WTC11 (cell line): ENCODE measurements around the gene METRNL. TPM values are rescaled to one million over a fixed set of nuclear protein-coding genes. Genes with fewer than 3 reads are reported as not detected.

Source experiments
- ATAC-seq: fragments of 200-7000 bp; cut with Tn5 transposase; 2 replicates; pipeline ENCODE4 v1.10.0; 2021; ENCODE audit warnings: mild to moderate bottlenecking, moderate library complexity
- CTCF ChIA-PET: fragments of 300-600 bp; sonication (Branson Sonifier 250); formaldehyde crosslinking; loops from one replicate; lab custom pipeline; 2021; ENCODE audit warnings: antibody characterized with exemption; lab: Charles Lee
- POLR2A ChIA-PET: fragments of 350-600 bp; sonication (Branson Sonifier 250); formaldehyde crosslinking; loops from one replicate; lab custom pipeline; 2021; ENCODE audit warnings: antibody characterized with exemption; lab: Charles Lee
- DNase-seq: peaks from one replicate; pipeline ENCODE4 v3.0.0; 2021; ENCODE audit warnings: low spot score
- H3K27ac Mint-ChIP-seq: 2 replicates; pipeline ENCODE4 v1.8.0; 2021; ENCODE audit warnings: mixed read lengths
- H3K27me3 Mint-ChIP-seq: 2 replicates; pipeline ENCODE4 v1.8.0; 2021; ENCODE audit warnings: low read depth, mild to moderate bottlenecking, moderate library complexity, mixed read lengths
- H3K36me3 Mint-ChIP-seq: 2 replicates; pipeline ENCODE4 v1.8.0; 2021; ENCODE audit warnings: mixed read lengths
- H3K4me1 Mint-ChIP-seq: 2 replicates; pipeline ENCODE4 v1.8.0; 2022; ENCODE audit warnings: mixed read lengths
- H3K4me3 Mint-ChIP-seq: 2 replicates; pipeline ENCODE4 v1.8.0; 2021; ENCODE audit warnings: mild to moderate bottlenecking, moderate library complexity, mixed read lengths
- H3K9me3 Mint-ChIP-seq: 2 replicates; pipeline ENCODE4 v1.8.0; 2021; ENCODE audit warnings: mixed read lengths
- CREM ChIP-seq: sonication (generic); formaldehyde crosslinking; IDR thresholded peaks from 2 replicates; pipeline ENCODE4 v1.8.1; 2022; ENCODE audit warnings: mild to moderate bottlenecking, missing genetic modification reagents, moderate library complexity
- ETV6 ChIP-seq: sonication (generic); formaldehyde crosslinking; IDR thresholded peaks from 2 replicates; pipeline ENCODE4 v1.8.1; 2022; ENCODE audit warnings: mild to moderate bottlenecking, missing genetic modification reagents
- FOXP1 ChIP-seq: sonication (generic); formaldehyde crosslinking; IDR thresholded peaks from 2 replicates; pipeline ENCODE4 v1.8.0; 2022; ENCODE audit warnings: missing genetic modification reagents, mild to moderate bottlenecking, moderate library complexity, borderline replicate concordance
- FOXP4 ChIP-seq: sonication (generic); formaldehyde crosslinking; IDR thresholded peaks from 2 replicates; pipeline ENCODE4 v1.8.0; 2022; ENCODE audit warnings: mild to moderate bottlenecking, missing genetic modification reagents
- IRF2 ChIP-seq: sonication (generic); formaldehyde crosslinking; IDR thresholded peaks from 2 replicates; pipeline ENCODE4 v1.8.0; 2022; ENCODE audit warnings: low read depth, missing genetic modification reagents, borderline replicate concordance
- JUN ChIP-seq: sonication (generic); formaldehyde crosslinking; IDR thresholded peaks from 2 replicates; pipeline ENCODE4 v1.8.0; 2023; ENCODE audit warnings: mild to moderate bottlenecking, missing genetic modification reagents
- KAT7 ChIP-seq: sonication (generic); formaldehyde crosslinking; IDR thresholded peaks from 2 replicates; pipeline ENCODE4 v1.8.1; 2023; ENCODE audit warnings: missing genetic modification reagents, mild to moderate bottlenecking, borderline replicate concordance
- MXD4 ChIP-seq: fragments of 250-450 bp; sonication (Bioruptor Pico); IDR thresholded peaks from 2 replicates; pipeline ENCODE4 v1.8.0; 2021; ENCODE audit warnings: mild to moderate bottlenecking, moderate library complexity, borderline replicate concordance
- NFATC4 ChIP-seq: fragments of 250-450 bp; sonication (Bioruptor Pico); IDR thresholded peaks from 2 replicates; pipeline ENCODE4 v1.9.0; 2021; ENCODE audit warnings: mild to moderate bottlenecking
- NFE2L1 ChIP-seq: sonication (generic); formaldehyde crosslinking; IDR thresholded peaks from 2 replicates; pipeline ENCODE4 v1.8.1; 2023; ENCODE audit warnings: missing genetic modification reagents
- NR2C2 ChIP-seq: sonication (generic); formaldehyde crosslinking; IDR thresholded peaks from 2 replicates; pipeline ENCODE4 v1.8.0; 2022; ENCODE audit warnings: mild to moderate bottlenecking, missing genetic modification reagents
- SP1 ChIP-seq: sonication (generic); formaldehyde crosslinking; conservative IDR thresholded peaks from 2 replicates; pipeline ENCODE4 v1.8.1; 2022; ENCODE audit warnings: missing genetic modification reagents
- TEAD4 ChIP-seq: sonication (generic); formaldehyde crosslinking; IDR thresholded peaks from 2 replicates; pipeline ENCODE4 v1.8.0; 2022; ENCODE audit warnings: mild to moderate bottlenecking, missing genetic modification reagents
- ZNF121 ChIP-seq: sonication (generic); formaldehyde crosslinking; IDR thresholded peaks from 2 replicates; pipeline ENCODE4 v1.8.0; 2023; ENCODE audit warnings: missing genetic modification reagents
- ZNF219 ChIP-seq: sonication (generic); formaldehyde crosslinking; IDR thresholded peaks from 2 replicates; pipeline ENCODE4 v1.8.0; 2023; ENCODE audit warnings: missing genetic modification reagents, mild to moderate bottlenecking, borderline replicate concordance
- total RNA-seq: library from RNA; stranded (reverse); gene quantifications from 3 replicates; pipeline ENCODE4 v1.2.3, GENCODE V29; 2021
- TF ChIP-seq, protein P1 (sequence below): sonication (generic); formaldehyde crosslinking; IDR thresholded peaks from 2 replicates; pipeline ENCODE4 v1.8.1; 2023; ENCODE audit warnings: mild to moderate bottlenecking, missing genetic modification reagents
- TF ChIP-seq, protein P2 (sequence below): sonication (generic); formaldehyde crosslinking; IDR thresholded peaks from 2 replicates; pipeline ENCODE4 v1.8.1; 2022; ENCODE audit warnings: mild to moderate bottlenecking, missing genetic modification reagents, moderate library complexity, borderline replicate concordance
- TF ChIP-seq, protein P3 (sequence below): sonication (generic); formaldehyde crosslinking; IDR thresholded peaks from 2 replicates; pipeline ENCODE4 v1.8.1; 2023; ENCODE audit warnings: mild to moderate bottlenecking, missing genetic modification reagents, moderate library complexity
- TF ChIP-seq, protein P4 (sequence below): fragments of 250-450 bp; sonication (Bioruptor Pico); IDR thresholded peaks from 2 replicates; pipeline ENCODE4 v1.8.0; 2021; ENCODE audit warnings: mild to moderate bottlenecking

Gene METRNL
- total RNA-seq, 1 experiment from 2014 or later, result 27.7 TPM

GRCh38 chr17:83095016-83095415, 15.6 kb downstream of the METRNL start (continued):
- TF ChIP-seq, protein P1, sequence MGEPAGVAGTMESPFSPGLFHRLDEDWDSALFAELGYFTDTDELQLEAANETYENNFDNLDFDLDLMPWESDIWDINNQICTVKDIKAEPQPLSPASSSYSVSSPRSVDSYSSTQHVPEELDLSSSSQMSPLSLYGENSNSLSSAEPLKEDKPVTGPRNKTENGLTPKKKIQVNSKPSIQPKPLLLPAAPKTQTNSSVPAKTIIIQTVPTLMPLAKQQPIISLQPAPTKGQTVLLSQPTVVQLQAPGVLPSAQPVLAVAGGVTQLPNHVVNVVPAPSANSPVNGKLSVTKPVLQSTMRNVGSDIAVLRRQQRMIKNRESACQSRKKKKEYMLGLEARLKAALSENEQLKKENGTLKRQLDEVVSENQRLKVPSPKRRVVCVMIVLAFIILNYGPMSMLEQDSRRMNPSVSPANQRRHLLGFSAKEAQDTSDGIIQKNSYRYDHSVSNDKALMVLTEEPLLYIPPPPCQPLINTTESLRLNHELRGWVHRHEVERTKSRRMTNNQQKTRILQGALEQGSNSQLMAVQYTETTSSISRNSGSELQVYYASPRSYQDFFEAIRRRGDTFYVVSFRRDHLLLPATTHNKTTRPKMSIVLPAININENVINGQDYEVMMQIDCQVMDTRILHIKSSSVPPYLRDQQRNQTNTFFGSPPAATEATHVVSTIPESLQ (CRISPR knock-in tag), result no peak
- TF ChIP-seq KAT7 (CRISPR knock-in tag) (no peak), CREM (no peak), TEAD4 (CRISPR knock-in tag) (no peak)

DNA sequence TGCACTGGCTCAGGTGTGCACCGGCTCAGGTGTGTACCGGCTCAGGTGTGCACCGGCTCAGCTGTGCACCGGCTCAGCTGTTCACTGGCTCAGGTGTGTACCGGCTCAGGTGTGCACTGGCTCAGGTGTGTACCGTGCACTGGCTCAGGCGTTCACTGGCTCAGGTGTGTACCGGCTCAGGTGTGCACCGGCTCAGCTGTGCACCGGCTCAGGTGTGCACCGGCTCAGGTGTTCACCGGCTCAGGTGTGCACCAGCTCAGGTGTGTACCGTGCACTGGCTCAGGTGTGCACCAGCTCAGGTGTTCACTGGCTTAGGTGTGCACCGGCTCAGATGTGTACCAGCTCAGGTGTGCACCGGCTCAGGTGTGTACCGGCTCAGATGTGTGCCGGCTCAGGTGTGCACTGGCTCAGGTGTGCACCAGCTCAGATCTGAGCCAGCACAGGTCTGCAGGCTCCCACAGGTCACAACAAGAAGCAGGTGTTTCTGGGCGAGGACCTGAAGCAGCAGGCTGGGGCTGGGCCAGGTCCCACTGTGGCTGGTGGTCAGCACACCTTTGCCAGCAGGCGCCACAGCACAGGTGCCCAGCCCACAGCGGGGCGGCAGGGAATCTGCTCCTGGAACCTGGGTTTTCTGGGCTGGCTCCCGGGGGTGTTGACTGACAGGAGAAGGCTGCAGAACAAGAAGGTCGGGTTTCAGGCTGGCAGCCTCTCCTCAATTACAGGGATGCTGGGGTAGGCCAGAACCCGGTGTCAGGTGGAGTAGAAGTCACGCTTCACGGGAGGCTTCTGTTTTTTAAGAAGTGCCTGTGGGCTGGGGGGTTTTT, 17.2 kb downstream of the METRNL start:
- Mint-ChIP-seq H3K36me3 (peaks cover 6% of the 10 kb centered on the region), H3K4me1 (peaks cover 18% of the 10 kb centered on the region), H3K9me3 (no peaks in the 10 kb centered on the region), H3K27ac (0 out of 2 replicates have a peak overlapping the region, but pooled peaks have one; percentile 49), H3K27me3 (no peaks in the 10 kb centered on the region), H3K4me3 (no peak overlapping the region)
- CTCF ChIA-PET, result no interaction called here
- POLR2A ChIA-PET, result no interaction called here
- ATAC-seq, result no peak
- DNase-seq, result no peak
- TF ChIP-seq, protein P2, sequence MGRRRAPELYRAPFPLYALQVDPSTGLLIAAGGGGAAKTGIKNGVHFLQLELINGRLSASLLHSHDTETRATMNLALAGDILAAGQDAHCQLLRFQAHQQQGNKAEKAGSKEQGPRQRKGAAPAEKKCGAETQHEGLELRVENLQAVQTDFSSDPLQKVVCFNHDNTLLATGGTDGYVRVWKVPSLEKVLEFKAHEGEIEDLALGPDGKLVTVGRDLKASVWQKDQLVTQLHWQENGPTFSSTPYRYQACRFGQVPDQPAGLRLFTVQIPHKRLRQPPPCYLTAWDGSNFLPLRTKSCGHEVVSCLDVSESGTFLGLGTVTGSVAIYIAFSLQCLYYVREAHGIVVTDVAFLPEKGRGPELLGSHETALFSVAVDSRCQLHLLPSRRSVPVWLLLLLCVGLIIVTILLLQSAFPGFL (CRISPR knock-in tag), result no peak
- TF ChIP-seq ZNF121 (CRISPR knock-in tag), result no peak
- TF ChIP-seq NR2C2 (CRISPR knock-in tag), result no peak

GRCh38 chr17:83097831-83098230, 18.4 kb downstream of the METRNL start:
- Mint-ChIP-seq H3K9me3 (no peaks in the 10 kb centered on the region), H3K4me3 (no peak overlapping the region), H3K4me1 (peaks cover 16% of the 10 kb centered on the region), H3K27me3 (no peaks in the 10 kb centered on the region), H3K27ac (no peak overlapping the region), H3K36me3 (peaks cover 6% of the 10 kb centered on the region)
- ChIA-PET POLR2A (no interaction called here), CTCF (interaction anchor here (1.1 kb wide), 1 partner anchor 83 kb away, joined by 3 read pairs; no protein-coding TSS in a partner anchor)
- TF ChIP-seq ETV6 (CRISPR knock-in tag) (no peak), FOXP1 (CRISPR knock-in tag) (no peak), JUN (no peak), ZNF219 (CRISPR knock-in tag) (no peak), CREM (no peak), NFE2L1 (CRISPR knock-in tag) (no peak), FOXP4 (no peak), NFATC4 (CRISPR knock-in tag) (no peak), SP1 (CRISPR knock-in tag) (no peak), MXD4 (CRISPR knock-in tag) (no peak), IRF2 (CRISPR knock-in tag) (no peak)
- TF ChIP-seq, protein P3, sequence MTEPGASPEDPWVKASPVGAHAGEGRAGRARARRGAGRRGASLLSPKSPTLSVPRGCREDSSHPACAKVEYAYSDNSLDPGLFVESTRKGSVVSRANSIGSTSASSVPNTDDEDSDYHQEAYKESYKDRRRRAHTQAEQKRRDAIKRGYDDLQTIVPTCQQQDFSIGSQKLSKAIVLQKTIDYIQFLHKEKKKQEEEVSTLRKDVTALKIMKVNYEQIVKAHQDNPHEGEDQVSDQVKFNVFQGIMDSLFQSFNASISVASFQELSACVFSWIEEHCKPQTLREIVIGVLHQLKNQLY (CRISPR knock-in tag), result no peak
- TF ChIP-seq, protein P4, sequence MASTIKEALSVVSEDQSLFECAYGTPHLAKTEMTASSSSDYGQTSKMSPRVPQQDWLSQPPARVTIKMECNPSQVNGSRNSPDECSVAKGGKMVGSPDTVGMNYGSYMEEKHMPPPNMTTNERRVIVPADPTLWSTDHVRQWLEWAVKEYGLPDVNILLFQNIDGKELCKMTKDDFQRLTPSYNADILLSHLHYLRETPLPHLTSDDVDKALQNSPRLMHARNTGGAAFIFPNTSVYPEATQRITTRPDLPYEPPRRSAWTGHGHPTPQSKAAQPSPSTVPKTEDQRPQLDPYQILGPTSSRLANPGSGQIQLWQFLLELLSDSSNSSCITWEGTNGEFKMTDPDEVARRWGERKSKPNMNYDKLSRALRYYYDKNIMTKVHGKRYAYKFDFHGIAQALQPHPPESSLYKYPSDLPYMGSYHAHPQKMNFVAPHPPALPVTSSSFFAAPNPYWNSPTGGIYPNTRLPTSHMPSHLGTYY (CRISPR knock-in tag), result no peak
- no peak for ATAC-seq
- DNase-seq, result no peak
